Spinal cord (tissue), 10 donors: ENCODE data around the gene NSUN6. TPM values are rescaled to one million over a fixed set of nuclear protein-coding genes. Genes with fewer than 3 reads are reported as not detected.
"Not testable (repeated sequence)": the region's sequence is repeated elsewhere in the genome, so short reads cannot be mapped to it uniquely, and the experiment has no call there.

Experiments used
- DNase-seq, 6 donors: peaks; one replicate each; pipeline versions ENCODE4 v3.0.0 to v3.0.0-alpha.2; 2013 to 2015; ENCODE audit warnings: low spot score in 6 of 6, low read depth in 4 of 6
- H3K27ac ChIP-seq: one replicate; pipeline ENCODE4 v1.5.1; 2013; ENCODE audit warnings: low read depth, low read length, control low read depth
- H3K27me3 ChIP-seq: one replicate; pipeline ENCODE4 v1.6.1; 2013; ENCODE audit warnings: low read length; ENCODE audit not compliant: control insufficient read depth, insufficient read depth
- H3K36me3 ChIP-seq: one replicate; pipeline ENCODE4 v1.6.1; 2013; ENCODE audit warnings: low read length; ENCODE audit not compliant: control insufficient read depth, insufficient read depth
- H3K4me1 ChIP-seq: one replicate; pipeline ENCODE4 v1.6.1; 2013; ENCODE audit warnings: low read length; ENCODE audit not compliant: control insufficient read depth, insufficient read depth
- H3K4me3 ChIP-seq: one replicate; pipeline ENCODE4 v1.5.1; 2013; ENCODE audit warnings: low read depth, low read length, control low read depth
- H3K9me3 ChIP-seq: one replicate; pipeline ENCODE4 v1.6.1; 2013; ENCODE audit warnings: low read length; ENCODE audit not compliant: control insufficient read depth, insufficient read depth
- WGBS: methylation state at CpG from one replicate; pipeline ENCODE4 v1.1.5; 2013; ENCODE audit warnings: missing lambda C conversion rate; ENCODE audit not compliant: insufficient coverage; 5-methylcytosine and 5-hydroxymethylcytosine counted together
- polyA plus RNA-seq, 2 donors: library from polyadenylated mRNA; unstranded; fragments of 120-200 nt; gene quantifications; one replicate each; pipeline ENCODE4 v1.2.1, GENCODE V29; 2013; ENCODE audit not compliant: insufficient read length in 2 of 2
- total RNA-seq, 2 donors: library from RNA; depleted of rRNA in 1 of 2; stranded (reverse); fragments of 120-200 nt in 1 of 2; fragments of >200 nt in 1 of 2; gene quantifications; one replicate each; pipeline versions ENCODE4 v1.2.3 to v1.2.4, GENCODE V29; 2013 to 2014
- donor health status: healthy.

Gene NSUN6
- total and polyA plus RNA-seq, 4 donors = 19.6 to 31.0 (median 25.5) TPM

DNA sequence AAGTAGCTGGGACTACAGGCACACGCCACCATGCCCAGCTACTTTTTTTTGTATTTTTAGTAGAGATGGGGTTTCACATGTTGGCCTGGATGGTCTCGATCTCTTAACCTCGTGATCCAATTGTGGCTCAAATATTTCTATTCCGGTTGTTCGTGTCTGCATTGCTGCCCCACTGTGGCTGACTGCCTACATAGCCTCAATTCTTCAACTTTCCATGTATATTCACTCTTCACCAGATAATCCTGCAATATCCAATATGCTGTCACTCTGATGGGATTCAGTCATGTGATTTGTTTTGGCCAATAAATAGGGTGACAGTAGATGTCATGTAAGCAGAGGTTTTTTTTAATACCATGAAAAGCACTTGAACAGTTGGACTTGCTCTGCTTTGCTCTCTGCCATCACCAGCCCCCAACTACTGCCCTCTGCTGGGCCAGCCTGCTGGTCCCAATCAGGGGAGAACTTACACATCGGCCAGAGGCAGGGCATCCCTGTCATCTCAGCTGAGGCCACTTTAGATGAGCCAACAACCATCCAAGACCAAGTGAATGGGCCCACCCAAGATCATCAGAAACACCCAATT is 56.7 kb downstream of the NSUN6 start:
- no peaks in the 10 kb centered on the region for H3K9me3 ChIP-seq
- no peaks in the 10 kb centered on the region for H3K36me3 ChIP-seq
- no peaks in the 10 kb centered on the region for H3K27me3 ChIP-seq
- DNase-seq = no peak
- H3K4me1 ChIP-seq = no peaks in the 10 kb centered on the region
- 77% methylated on average over 5 of the region's 6 CpGs for WGBS
- no peak overlapping the region for H3K27ac ChIP-seq
- H3K4me3 ChIP-seq = no peak overlapping the region

DNA sequence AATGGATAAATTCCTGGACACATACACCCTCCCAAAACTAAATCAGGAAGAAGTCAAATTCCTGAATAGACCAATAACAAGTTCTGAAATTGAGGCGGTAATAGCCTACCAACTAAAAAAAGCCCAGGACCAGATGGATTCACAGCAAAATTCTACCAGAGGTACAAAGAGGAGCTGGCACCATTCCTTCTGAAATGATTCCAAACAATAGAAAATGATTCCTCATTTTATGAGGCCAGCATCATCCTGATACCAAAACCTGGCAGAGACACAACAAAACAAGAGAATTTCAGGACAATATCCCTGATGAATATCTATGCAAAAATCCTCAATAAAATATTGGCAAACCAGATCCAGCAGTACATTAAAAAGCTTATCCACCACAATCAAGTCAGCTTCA is 60.2 kb downstream of the NSUN6 start:
- H3K27me3 ChIP-seq, H3K4me3 ChIP-seq, H3K36me3 ChIP-seq, H3K4me1 ChIP-seq, H3K9me3 ChIP-seq, H3K27ac ChIP-seq: not testable (repeated sequence)
- DNase-seq = peak in 1 of 6 donors; percentile 11
- 92% methylated on average over 1 of the region's 1 CpG for WGBS

- H3K27ac ChIP-seq, DNase-seq, H3K4me1 ChIP-seq, H3K4me3 ChIP-seq, H3K9me3 ChIP-seq, H3K27me3 ChIP-seq, H3K36me3 ChIP-seq: not testable (repeated sequence)
- WGBS = 96% methylated on average over 10 of the region's 10 CpGs
These were observed 64.8 kb downstream of the NSUN6 start for GRCh38 chr10:18586637-18587036.

DNA sequence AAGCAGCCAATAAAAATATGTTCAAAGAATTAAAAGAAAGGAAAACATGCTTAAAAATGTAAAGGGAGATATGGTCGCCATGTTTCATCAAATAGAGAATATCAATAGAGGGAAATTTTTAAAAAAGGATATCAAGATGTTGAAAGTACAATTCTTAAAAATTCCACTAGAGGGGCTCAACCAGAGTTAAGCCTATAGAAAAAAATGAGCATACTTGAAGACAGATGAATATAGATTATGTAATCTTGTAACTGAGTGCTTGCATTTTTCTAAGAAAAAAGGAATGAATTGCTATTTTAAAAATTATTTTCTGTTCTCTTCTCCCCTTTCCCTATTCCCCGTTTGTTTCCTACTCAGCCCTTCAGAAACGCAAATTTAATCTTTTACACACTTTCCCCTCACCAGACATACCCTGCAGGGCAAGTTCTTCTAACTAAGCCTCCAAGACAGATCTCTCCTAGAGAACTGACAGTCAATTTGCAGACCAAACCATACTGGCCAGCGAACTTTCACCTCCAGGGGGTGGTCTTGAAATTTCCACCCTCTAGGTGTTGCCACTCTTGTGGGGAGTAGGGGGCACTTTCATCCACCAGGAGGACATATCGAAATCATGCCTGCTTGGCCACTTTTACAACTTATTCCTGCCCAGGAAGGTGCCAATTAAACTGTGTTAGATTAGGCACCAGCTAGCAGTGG is 67.7 kb downstream of the NSUN6 start:
- Histone ChIP-seq H3K27me3 (no peaks in the 10 kb centered on the region), H3K4me3 (no peak overlapping the region), H3K4me1 (no peaks in the 10 kb centered on the region), H3K36me3 (peaks cover 11% of the 10 kb centered on the region), H3K27ac (no peak overlapping the region), H3K9me3 (no peaks in the 10 kb centered on the region)
- WGBS = 67% methylated on average over 3 of the region's 5 CpGs
- no peak for DNase-seq

DNA sequence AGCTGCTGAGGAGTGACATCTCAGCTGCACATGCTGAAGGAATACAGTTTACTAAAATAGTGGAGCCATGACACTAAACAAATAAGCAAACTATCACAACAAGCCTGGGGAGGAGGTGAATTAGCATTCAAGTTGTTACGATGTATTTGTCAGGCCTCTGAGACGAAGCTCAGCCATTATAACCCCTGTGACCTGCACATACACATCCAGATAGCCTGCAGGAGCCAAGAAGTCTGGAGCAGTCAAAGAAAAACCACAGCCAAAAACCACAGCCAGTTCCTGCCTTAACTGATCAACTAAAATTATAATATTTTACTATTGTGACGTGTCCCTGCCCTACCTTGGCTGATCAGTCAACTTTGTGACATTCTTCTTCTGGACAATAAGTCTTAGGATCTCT is 68.6 kb downstream of the NSUN6 start:
- 64% methylated on average over 2 of the region's 3 CpGs for WGBS
- no peaks in the 10 kb centered on the region for H3K9me3 ChIP-seq
- no peaks in the 10 kb centered on the region for H3K4me1 ChIP-seq
- DNase-seq = no peak
- no peaks in the 10 kb centered on the region for H3K27me3 ChIP-seq
- peaks cover 10% of the 10 kb centered on the region for H3K36me3 ChIP-seq
- H3K27ac ChIP-seq = no peak overlapping the region
- H3K4me3 ChIP-seq = no peak overlapping the region

GRCh38 chr10:18577823-18578685 is 73.3 kb downstream of the NSUN6 start:
- 94% methylated on average over 5 of the region's 15 CpGs for WGBS
- no peaks in the 10 kb centered on the region for H3K9me3 ChIP-seq
- H3K27me3 ChIP-seq = no peaks in the 10 kb centered on the region
- H3K27ac ChIP-seq = no peak overlapping the region
- H3K36me3 ChIP-seq = peaks cover 7% of the 10 kb centered on the region
- no peak overlapping the region for H3K4me3 ChIP-seq
- DNase-seq = no peak
- no peaks in the 10 kb centered on the region for H3K4me1 ChIP-seq

DNA sequence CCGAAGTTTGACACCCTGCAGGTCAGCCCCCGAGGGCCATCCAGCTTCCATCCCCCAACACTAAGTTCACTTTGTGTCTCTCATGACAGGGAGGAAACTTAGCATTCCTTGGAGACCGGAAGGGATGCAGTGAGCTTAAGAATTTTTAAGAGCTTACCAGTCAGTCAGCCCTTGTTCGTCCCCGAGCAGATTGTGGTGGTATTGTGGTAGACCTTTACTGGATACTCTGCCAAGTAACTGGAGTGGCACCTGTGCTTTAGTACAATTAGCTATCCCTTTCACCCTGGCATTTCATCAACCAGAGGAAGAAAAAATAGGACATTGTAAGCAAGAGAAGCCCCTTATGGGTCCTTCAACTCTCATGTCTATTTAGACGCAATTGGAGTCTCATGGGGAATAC is 74.8 kb downstream of the NSUN6 start:
- no peak for DNase-seq
- H3K27me3 ChIP-seq = no peaks in the 10 kb centered on the region
- H3K9me3 ChIP-seq = no peaks in the 10 kb centered on the region
- H3K4me1 ChIP-seq = no peaks in the 10 kb centered on the region
- H3K36me3 ChIP-seq = peaks cover 7% of the 10 kb centered on the region
- no peak overlapping the region for H3K27ac ChIP-seq
- WGBS = 100% methylated on average over 3 of the region's 6 CpGs
- no peak overlapping the region for H3K4me3 ChIP-seq

- Histone ChIP-seq H3K27ac (no peak overlapping the region), H3K4me3 (no peak overlapping the region), H3K27me3 (no peaks in the 10 kb centered on the region), H3K36me3 (peaks cover 2% of the 10 kb centered on the region), H3K4me1 (no peaks in the 10 kb centered on the region), H3K9me3 (no peaks in the 10 kb centered on the region)
- no peak for DNase-seq
- WGBS = 79% methylated on average over 7 of the region's 8 CpGs
These were observed 78.3 kb downstream of the NSUN6 start for GRCh38 chr10:18572959-18573561.

- Histone ChIP-seq H3K36me3 (no peaks in the 10 kb centered on the region), H3K4me3 (no peak overlapping the region), H3K27ac (no peak overlapping the region), H3K27me3 (no peaks in the 10 kb centered on the region), H3K4me1 (no peaks in the 10 kb centered on the region), H3K9me3 (no peaks in the 10 kb centered on the region)
- WGBS = 100% methylated on average over 1 of the region's 1 CpG
- DNase-seq = no peak
These were observed 79.6 kb downstream of the NSUN6 start for GRCh38 chr10:18571780-18572179.
